IgD-negative memory B cell (primary cell): Measurements from ENCODE around the gene ZSWIM5. TPM values are rescaled to one million over a fixed set of nuclear protein-coding genes. Genes with fewer than 3 reads are reported as not detected.
"Not testable (repeated sequence)": the region's sequence is repeated elsewhere in the genome, so short reads cannot be mapped to it uniquely, and the experiment has no call there.

Source experiments
- H3K27ac Mint-ChIP-seq, 3 donors: one replicate each; pipeline ENCODE4 v1.8.0; 2020 to 2022; ENCODE audit warnings: mild to moderate bottlenecking in 3 of 3, mixed read lengths in 3 of 3, moderate library complexity in 1 of 3
- H3K27me3 Mint-ChIP-seq: one replicate; pipeline ENCODE4 v1.8.0; 2021; ENCODE audit warnings: mixed read lengths
- H3K36me3 Mint-ChIP-seq: one replicate; pipeline ENCODE4 v1.8.0; 2020; ENCODE audit warnings: mild to moderate bottlenecking, mixed read lengths
- H3K4me1 Mint-ChIP-seq, 3 donors: one replicate each; pipeline ENCODE4 v1.8.0; 2020 to 2022; ENCODE audit warnings: mixed read lengths in 3 of 3, mild to moderate bottlenecking in 1 of 3
- H3K4me3 Mint-ChIP-seq, 4 donors: one replicate each; pipeline ENCODE4 v1.8.0; 2020 to 2022; ENCODE audit warnings: mild to moderate bottlenecking in 4 of 4, mixed read lengths in 4 of 4, moderate library complexity in 3 of 4
- H3K9me3 Mint-ChIP-seq, 3 donors: one replicate each; pipeline ENCODE4 v1.8.0; 2020 to 2021; ENCODE audit warnings: mixed read lengths in 3 of 3, mild to moderate bottlenecking in 1 of 3
- polyA plus RNA-seq: library from polyadenylated mRNA; unstranded; fragments of 300-500 nt; fragmentation: Illumina TruSeq; gene quantifications from one replicate; pipeline ENCODE4 v1.2.3, GENCODE V29; 2021

The ZSWIM5 gene
- polyA plus RNA-seq, 1 donor from 2014 or later: 0.14 TPM

- Mint-ChIP-seq H3K4me1 (no peaks in the 10 kb centered on the region), H3K9me3 (no peaks in the 10 kb centered on the region), H3K4me3 (peak overlapping the region in 1 of 4 donors; percentile 21)
Observed at GRCh38 chr1:45216200-45216541, 9.8 kb upstream of the ZSWIM5 start.

GRCh38 chr1:45215485-45216199 lies 9.2 kb upstream of the ZSWIM5 start:
- Mint-ChIP-seq H3K36me3 (peaks cover 2% of the 10 kb centered on the region), H3K27me3 (peaks cover 9% of the 10 kb centered on the region), H3K9me3 (no peaks in the 10 kb centered on the region), H3K27ac (no peak overlapping the region), H3K4me3 (no peak overlapping the region), H3K4me1 (no peaks in the 10 kb centered on the region)

More at GRCh38 chr1:45216200-45216541, 9.8 kb upstream of the ZSWIM5 start:
- H3K27me3 Mint-ChIP-seq: peaks cover 9% of the 10 kb centered on the region
- no peak overlapping the region for H3K27ac Mint-ChIP-seq
- H3K36me3 Mint-ChIP-seq: peaks cover 2% of the 10 kb centered on the region

GRCh38 chr1:45213892-45214291 lies 7.5 kb upstream of the ZSWIM5 start:
- peaks cover 10% of the 10 kb centered on the region for H3K27me3 Mint-ChIP-seq
- no peaks in the 10 kb centered on the region for H3K9me3 Mint-ChIP-seq
- H3K27ac Mint-ChIP-seq: no peak overlapping the region
- no peaks in the 10 kb centered on the region for H3K4me1 Mint-ChIP-seq
- H3K4me3 Mint-ChIP-seq: no peak overlapping the region
- H3K36me3 Mint-ChIP-seq: peaks cover 2% of the 10 kb centered on the region

GRCh38 chr1:45211076-45211475 lies 4.7 kb upstream of the ZSWIM5 start:
- Mint-ChIP-seq H3K9me3 (peaks cover 0 to 2% (median 0%) of the 10 kb centered on the region in 3 donors), H3K27me3 (peaks cover 12% of the 10 kb centered on the region), H3K36me3 (peaks cover 2% of the 10 kb centered on the region), H3K27ac (no peak overlapping the region), H3K4me3 (no peak overlapping the region), H3K4me1 (peaks cover 7 to 11% (median 9%) of the 10 kb centered on the region in 3 donors)

- Mint-ChIP-seq H3K4me3 (peak overlapping the region; percentile 86 to 98 (median 92)), H3K9me3 (peaks cover 0 to 2% (median 0%) of the 10 kb centered on the region in 3 donors)
Observed at GRCh38 chr1:45206808-45207623, 611 bp upstream of the ZSWIM5 start.

GRCh38 chr1:45205011-45205909 lies 1.1 kb downstream of the ZSWIM5 start:
- Mint-ChIP-seq H3K36me3 (no peaks in the 10 kb centered on the region), H3K4me3 (peak overlapping the region; percentile 93 to 98 (median 97)), H3K9me3 (peaks cover 0 to 2% (median 0%) of the 10 kb centered on the region in 3 donors), H3K27me3 (peaks cover 10% of the 10 kb centered on the region), H3K27ac (peak overlapping the region in 2 of 3 donors; percentile 5 to 95), H3K4me1 (peaks cover 10 to 20% (median 17%) of the 10 kb centered on the region in 3 donors)

More at GRCh38 chr1:45206808-45207623, 611 bp upstream of the ZSWIM5 start:
- peak overlapping the region in 2 of 3 donors; percentile 19 to 78 for H3K27ac Mint-ChIP-seq
- H3K4me1 Mint-ChIP-seq: peaks cover 10 to 20% (median 17%) of the 10 kb centered on the region in 3 donors
- H3K36me3 Mint-ChIP-seq: no peaks in the 10 kb centered on the region
- peaks cover 10% of the 10 kb centered on the region for H3K27me3 Mint-ChIP-seq

GRCh38 chr1:45200906-45201500 lies 5.4 kb downstream of the ZSWIM5 start:
- H3K27ac Mint-ChIP-seq: peak overlapping the region in 1 of 3 donors; percentile 40
- peaks cover 7% of the 10 kb centered on the region for H3K27me3 Mint-ChIP-seq
- H3K36me3 Mint-ChIP-seq: peaks cover 3% of the 10 kb centered on the region
- peaks cover 4 to 13% (median 6%) of the 10 kb centered on the region in 3 donors for H3K4me1 Mint-ChIP-seq
- H3K9me3 Mint-ChIP-seq: peaks cover 2 to 9% (median 8%) of the 10 kb centered on the region in 3 donors
- H3K4me3 Mint-ChIP-seq: no peak overlapping the region

- H3K9me3 Mint-ChIP-seq: peaks cover 2 to 9% (median 8%) of the 10 kb centered on the region in 3 donors
- peaks cover 4 to 13% (median 4%) of the 10 kb centered on the region in 3 donors for H3K4me1 Mint-ChIP-seq
- no peak overlapping the region for H3K27ac Mint-ChIP-seq
- peaks cover 6% of the 10 kb centered on the region for H3K27me3 Mint-ChIP-seq
- H3K36me3 Mint-ChIP-seq: peaks cover 3% of the 10 kb centered on the region
- no peak overlapping the region for H3K4me3 Mint-ChIP-seq
Observed at GRCh38 chr1:45200435-45200834, 6.0 kb downstream of the ZSWIM5 start.

- Mint-ChIP-seq H3K36me3 (peaks cover 4% of the 10 kb centered on the region), H3K4me3 (no peak overlapping the region), H3K27me3 (peaks cover 2% of the 10 kb centered on the region), H3K9me3 (peaks cover 2 to 9% (median 8%) of the 10 kb centered on the region in 3 donors), H3K4me1 (peaks cover 0 to 4% (median 1%) of the 10 kb centered on the region in 3 donors), H3K27ac (no peak overlapping the region)
Observed at GRCh38 chr1:45198185-45198584, 8.2 kb downstream of the ZSWIM5 start.

- Mint-ChIP-seq H3K4me3 (no peak overlapping the region), H3K36me3 (peaks cover 4% of the 10 kb centered on the region), H3K4me1 (peaks cover 0 to 1% (median 1%) of the 10 kb centered on the region in 3 donors), H3K9me3 (peaks cover 2 to 9% (median 8%) of the 10 kb centered on the region in 3 donors), H3K27me3 (peaks cover 2% of the 10 kb centered on the region), H3K27ac (peak overlapping the region in 2 of 3 donors; percentile 4 to 31)
Observed at GRCh38 chr1:45196863-45197262, 9.5 kb downstream of the ZSWIM5 start.

- no peaks in the 10 kb centered on the region for H3K9me3 Mint-ChIP-seq
- H3K36me3 Mint-ChIP-seq: peaks cover 2% of the 10 kb centered on the region
- H3K27me3 Mint-ChIP-seq: no peaks in the 10 kb centered on the region
- no peak overlapping the region for H3K4me3 Mint-ChIP-seq
- no peak overlapping the region for H3K27ac Mint-ChIP-seq
- peaks cover 0 to 7% (median 5%) of the 10 kb centered on the region in 3 donors for H3K4me1 Mint-ChIP-seq
Observed at GRCh38 chr1:45191418-45191783, 15.0 kb downstream of the ZSWIM5 start.

- Mint-ChIP-seq H3K9me3 (peaks cover 0 to 1% (median 0%) of the 10 kb centered on the region in 3 donors), H3K4me1 (peaks cover 0 to 7% (median 5%) of the 10 kb centered on the region in 3 donors), H3K4me3 (no peak overlapping the region), H3K27me3 (no peaks in the 10 kb centered on the region), H3K36me3 (peaks cover 1% of the 10 kb centered on the region), H3K27ac (no peak overlapping the region)
Observed at GRCh38 chr1:45187725-45188124, 18.7 kb downstream of the ZSWIM5 start.

- H3K9me3 Mint-ChIP-seq: peaks cover 2 to 10% (median 7%) of the 10 kb centered on the region in 3 donors
- not testable (repeated sequence) for H3K27ac Mint-ChIP-seq, H3K4me1 Mint-ChIP-seq, H3K27me3 Mint-ChIP-seq, H3K36me3 Mint-ChIP-seq, H3K4me3 Mint-ChIP-seq
Observed at GRCh38 chr1:45179918-45180519, 26.4 kb downstream of the ZSWIM5 start.

GRCh38 chr1:45177452-45177851 lies 29.0 kb downstream of the ZSWIM5 start:
- Mint-ChIP-seq H3K4me1 (no peaks in the 10 kb centered on the region), H3K4me3 (no peak overlapping the region), H3K27me3 (peaks cover 2% of the 10 kb centered on the region), H3K36me3 (no peaks in the 10 kb centered on the region), H3K27ac (no peak overlapping the region), H3K9me3 (peaks cover 2 to 9% (median 7%) of the 10 kb centered on the region in 3 donors)
